ENCODE results near the gene GALNT10.

The GALNT10 gene

GRCh38 chr5:154260224-154260927 is 69.8 kb downstream of the GALNT10 start:
- POLR2A ChIA-PET = no interaction called here
- no peak for TF ChIP-seq CTCF (IDR thresholded peaks at IDR 0.05; ENCODE audit: control extremely low read depth, extremely low read depth, low read depth, missing control alignments)
- CTCF ChIA-PET = interaction anchor here (1.2 kb wide), 1 partner anchor 22 kb away, joined by 3 read pairs; no protein-coding TSS in a partner anchor
- DNase-seq (ENCODE audit: extremely low spot score) = no peak

GRCh38 chr5:154262342-154262741 is 71.8 kb downstream of the GALNT10 start:
- TF ChIP-seq CTCF (IDR thresholded peaks at IDR 0.05; ENCODE audit: control extremely low read depth, extremely low read depth, low read depth, missing control alignments) = no peak
- CTCF ChIA-PET = interaction anchor here (2.0 kb wide), 1 partner anchor 10 kb away, joined by 5 read pairs; no protein-coding TSS in a partner anchor
- no peak for DNase-seq (ENCODE audit: extremely low spot score)
- POLR2A ChIA-PET = no interaction called here

GRCh38 chr5:154264549-154265196 is 74.1 kb downstream of the GALNT10 start:
- no peak for TF ChIP-seq CTCF (IDR thresholded peaks at IDR 0.05; ENCODE audit: control extremely low read depth, extremely low read depth, low read depth, missing control alignments)
- ChIA-PET POLR2A (no interaction called here), CTCF (no interaction called here)
- no peak for DNase-seq (ENCODE audit: extremely low spot score)

GRCh38 chr5:154265197-154265773 is 74.8 kb downstream of the GALNT10 start:
- TF ChIP-seq CTCF (IDR thresholded peaks at IDR 0.05; ENCODE audit: control extremely low read depth, extremely low read depth, low read depth, missing control alignments) = no peak
- DNase-seq (ENCODE audit: extremely low spot score) = no peak
- POLR2A ChIA-PET = no interaction called here
- CTCF ChIA-PET = interaction anchor here (0.9 kb wide), 1 partner anchor 19 kb away, joined by 3 read pairs; no protein-coding TSS in a partner anchor

- POLR2A ChIA-PET = no interaction called here
- CTCF ChIA-PET = interaction anchor here (3.2 kb wide), 1 partner anchor 13 kb away, joined by 8 read pairs; no protein-coding TSS in a partner anchor
- TF ChIP-seq CTCF (IDR thresholded peaks at IDR 0.05; ENCODE audit: control extremely low read depth, extremely low read depth, low read depth, missing control alignments) = no peak
- no peak for DNase-seq (ENCODE audit: extremely low spot score)
Observed at GRCh38 chr5:154267516-154267915, 77.0 kb downstream of the GALNT10 start.

GRCh38 chr5:154268073-154268472 is 77.5 kb downstream of the GALNT10 start:
- no peak for DNase-seq (ENCODE audit: extremely low spot score)
- POLR2A ChIA-PET = no interaction called here
- CTCF ChIA-PET = interaction anchor here (1.2 to 3.2 kb wide), 2 partner anchors 13 to 19 kb away, joined by 4 to 8 read pairs; no protein-coding TSS in a partner anchor
- no peak for TF ChIP-seq CTCF (IDR thresholded peaks at IDR 0.05; ENCODE audit: control extremely low read depth, extremely low read depth, low read depth, missing control alignments)
